Measurements from ENCODE around the gene RASA1. TPM values are rescaled to one million over a fixed set of nuclear protein-coding genes. Genes with fewer than 3 reads are reported as not detected.
A peak's percentile ranks its signal among the peaks of the same experiment; 100 is the strongest.

RASA1 gene
- total and polyA plus RNA-seq, 9 of the 15 experiments (the other 6 are each of a cell fraction or from before 2014, with no cell fraction given), result 3.2 to 17.3 (median 9.2) TPM

- Histone ChIP-seq H3K9me3 (replicated peaks; ENCODE audit: control insufficient read depth, insufficient read depth, low read depth, low read length) (no peaks in the 10 kb centered on the region), H3K79me2 (ENCODE audit: control insufficient read depth, insufficient read depth, low read length) (peaks cover 43% of the 10 kb centered on the region), H3K27ac (ENCODE audit: extremely low read depth, low read depth, low read length) (no peak overlapping the region), H3K36me3 (ENCODE audit: control insufficient read depth, insufficient read depth, low read length) (no peaks in the 10 kb centered on the region; the same call in 1 of the 3 replicates), H3K27me3 (ENCODE audit: control insufficient read depth in 2 of 2, insufficient read depth in 2 of 2, low read length in 2 of 2) (no peaks in the 10 kb centered on the region), H3K4me3 (no peak overlapping the region), H3K9me1 (ENCODE audit: control insufficient read depth, insufficient read depth, low read length) (no peaks in the 10 kb centered on the region), H4K20me1 (replicated peaks; ENCODE audit: control insufficient read depth, insufficient read depth, low read length) (no peaks in the 10 kb centered on the region), H3K9ac (ENCODE audit: insufficient read depth in 1 of 2, low read depth in 2 of 2, low read length in 2 of 2) (no peak overlapping the region), H3K4me2 (ENCODE audit: insufficient read depth, low read length) (no peak overlapping the region), H2AFZ (ENCODE audit: low read depth, low read length) (no peak overlapping the region), H3K4me1 (replicated peaks in 1 of 2; ENCODE audit: control insufficient read depth in 2 of 2, insufficient read depth in 2 of 2, low read length in 2 of 2) (no peaks in the 10 kb centered on the region)
- FAIRE-seq, result no peak
- intact Hi-C loops (cut with micrococcal nuclease) (no loop called here), in situ Hi-C loops (cut with MboI) (no loop called here)
- ChIA-PET POLR2A (interaction anchor here (1.1 kb wide), 1 partner anchor 9 kb away, joined by 3 read pairs; no protein-coding TSS in a partner anchor), CTCF (ENCODE audit: low intra/inter-chr PET ratio) (no interaction called here)
- ATAC-seq, result no peak
- no TSS peak for BruUV-seq (replicated peaks)
- 72% methylated on average over 2 of the region's 2 CpGs for WGBS (ENCODE audit: insufficient coverage, low coverage, missing lambda C conversion rate)
- TF ChIP-seq CEBPB (tag; IDR thresholded peaks at IDR 0.05) (peak; percentile 25; the same call in 1 of the 2 replicates), RBM14 (IDR thresholded peaks at IDR 0.05; ENCODE audit: borderline replicate concordance, insufficient read depth, low read depth, low read length) (no peak)
- DNase-seq (ENCODE audit: extremely low read depth in 1 of 4, low spot score in 3 of 4), result no peak
Observed at GRCh38 chr5:87277279-87277835, 9.7 kb downstream of the RASA1 start.

GRCh38 chr5:87278590-87279100 lies 11.0 kb downstream of the RASA1 start:
- intact Hi-C loops (cut with micrococcal nuclease), result no loop called here
- WGBS (ENCODE audit: insufficient coverage, low coverage, missing lambda C conversion rate), result 93% methylated on average over 3 of the region's 4 CpGs
- Histone ChIP-seq H3K79me2 (ENCODE audit: control insufficient read depth, insufficient read depth, low read length) (peaks cover 33% of the 10 kb centered on the region), H3K4me3 (no peak overlapping the region), H3K27me3 (ENCODE audit: control insufficient read depth in 2 of 2, insufficient read depth in 2 of 2, low read length in 2 of 2) (no peaks in the 10 kb centered on the region), H4K20me1 (replicated peaks; ENCODE audit: control insufficient read depth, insufficient read depth, low read length) (no peaks in the 10 kb centered on the region), H3K4me2 (ENCODE audit: insufficient read depth, low read length) (no peak overlapping the region), H3K9ac (ENCODE audit: insufficient read depth in 1 of 2, low read depth in 2 of 2, low read length in 2 of 2) (no peak overlapping the region), H3K9me1 (ENCODE audit: control insufficient read depth, insufficient read depth, low read length) (no peaks in the 10 kb centered on the region), H2AFZ (ENCODE audit: low read depth, low read length) (no peak overlapping the region), H3K27ac (ENCODE audit: extremely low read depth, low read depth, low read length) (no peak overlapping the region), H3K4me1 (replicated peaks in 1 of 2; ENCODE audit: control insufficient read depth in 2 of 2, insufficient read depth in 2 of 2, low read length in 2 of 2) (no peaks in the 10 kb centered on the region), H3K9me3 (replicated peaks; ENCODE audit: control insufficient read depth, insufficient read depth, low read depth, low read length) (no peaks in the 10 kb centered on the region), H3K36me3 (ENCODE audit: control insufficient read depth, insufficient read depth, low read length) (no peaks in the 10 kb centered on the region; the same call in 1 of the 3 replicates)
- ChIA-PET CTCF (ENCODE audit: low intra/inter-chr PET ratio) (no interaction called here), POLR2A (no interaction called here)
- in situ Hi-C loops (cut with MboI), result no loop called here
- ATAC-seq, result no peak
- no peak for FAIRE-seq
- DNase-seq (ENCODE audit: extremely low read depth in 1 of 4, low spot score in 3 of 4), result no peak
- BruUV-seq (replicated peaks), result no TSS peak
- TF ChIP-seq MCM7 (IDR thresholded peaks at IDR 0.05), result no peak
- TF ChIP-seq POLR2AphosphoS2 (IDR thresholded peaks at IDR 0.05; ENCODE audit: low read length), result no peak
- no peak for TF ChIP-seq RHOXF2B (CRISPR knock-in tag; conservative IDR thresholded peaks at IDR 0.05)
- TF ChIP-seq TRIM28 (IDR thresholded peaks at IDR 0.05), result no peak
- no peak for TF ChIP-seq MAFK (IDR thresholded peaks at IDR 0.05; ENCODE audit: low read length)
- TF ChIP-seq HMBOX1 (IDR thresholded peaks at IDR 0.05), result no peak
- TF ChIP-seq E2F1 (CRISPR knock-in tag; IDR thresholded peaks at IDR 0.05), result no peak
- TF ChIP-seq, protein P1, sequence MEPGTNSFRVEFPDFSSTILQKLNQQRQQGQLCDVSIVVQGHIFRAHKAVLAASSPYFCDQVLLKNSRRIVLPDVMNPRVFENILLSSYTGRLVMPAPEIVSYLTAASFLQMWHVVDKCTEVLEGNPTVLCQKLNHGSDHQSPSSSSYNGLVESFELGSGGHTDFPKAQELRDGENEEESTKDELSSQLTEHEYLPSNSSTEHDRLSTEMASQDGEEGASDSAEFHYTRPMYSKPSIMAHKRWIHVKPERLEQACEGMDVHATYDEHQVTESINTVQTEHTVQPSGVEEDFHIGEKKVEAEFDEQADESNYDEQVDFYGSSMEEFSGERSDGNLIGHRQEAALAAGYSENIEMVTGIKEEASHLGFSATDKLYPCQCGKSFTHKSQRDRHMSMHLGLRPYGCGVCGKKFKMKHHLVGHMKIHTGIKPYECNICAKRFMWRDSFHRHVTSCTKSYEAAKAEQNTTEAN (CRISPR knock-in tag; IDR thresholded peaks at IDR 0.05), result no peak
- no peak for TF ChIP-seq GATAD2A (IDR thresholded peaks at IDR 0.05)
- no peak for TF ChIP-seq CHD4 (IDR thresholded peaks at IDR 0.05; ENCODE audit: insufficient read depth, insufficient replicate concordance, low read depth, low read length, poor library complexity, severe bottlenecking)
- TF ChIP-seq NR2F6 (CRISPR knock-in tag; IDR thresholded peaks at IDR 0.05), result no peak

All from K562 (cell line).